Esophagus squamous epithelium (tissue), 4 donors: Measurements from ENCODE around the gene N4BP3.

Source experiments
- CTCF ChIP-seq, 6 experiments: fragments of 450-650 bp in 4 of 6; fragments of 200-600 bp in 2 of 6; sonication (generic) in 2 of 6; IDR thresholded peaks; one replicate each; pipeline ENCODE4 v1.5.1; 2016 to 2019; ENCODE audit warnings: antibody characterized with exemption in 6 of 6, mild to moderate bottlenecking in 4 of 6, moderate library complexity in 4 of 6
- POLR2A ChIP-seq, 4 donors: fragments of 450-650 bp; IDR thresholded peaks; one replicate each; pipeline ENCODE4 v1.6.1; 2017; ENCODE audit warnings: antibody characterized with exemption in 4 of 4, mild to moderate bottlenecking in 4 of 4, moderate library complexity in 3 of 4

- no peak for TF ChIP-seq CTCF (IDR thresholded peaks at IDR 0.05)
- no peak for TF ChIP-seq POLR2A (IDR thresholded peaks at IDR 0.05)
Observed at GRCh38 chr5:178114325-178115135, 1.2 kb downstream of the N4BP3 start.
